Mesendoderm (in vitro differentiated cells): ENCODE data around the gene BCO1.

ENCODE experiments used
- DNase-seq: peaks from one replicate; pipeline ENCODE4 v3.0.0; 2013
- H2AK5ac ChIP-seq: 2 replicates; pipeline ENCODE4 v1.6.1; 2013; ENCODE audit warnings: low read length, inconsistent platforms
- H2BK120ac ChIP-seq: 2 replicates; pipeline ENCODE4 v1.6.1; 2013; ENCODE audit warnings: low read depth, mild to moderate bottlenecking, low read length, moderate library complexity, mixed read lengths
- H2BK15ac ChIP-seq: replicated peaks from 2 replicates; pipeline ENCODE4 v1.6.1; 2013; ENCODE audit warnings: low read depth, mild to moderate bottlenecking, moderate library complexity
- H2BK5ac ChIP-seq: 2 replicates; pipeline ENCODE4 v1.6.1; 2013; ENCODE audit warnings: low read length, inconsistent platforms
- H3K18ac ChIP-seq: 2 replicates; pipeline ENCODE4 v1.6.1; 2013; ENCODE audit warnings: mild to moderate bottlenecking, low read length, mixed read lengths
- H3K23ac ChIP-seq: one replicate; pipeline ENCODE4 v1.6.1; 2013; ENCODE audit warnings: low read length
- H3K27ac ChIP-seq: 2 replicates; pipeline ENCODE4 v1.5.1; 2013; ENCODE audit warnings: low read depth, mild to moderate bottlenecking, inconsistent platforms, low read length, moderate library complexity
- H3K27me3 ChIP-seq: 2 replicates; pipeline ENCODE4 v1.6.1; 2013; ENCODE audit warnings: low read length, control low read depth, mild to moderate bottlenecking, inconsistent platforms; ENCODE audit not compliant: insufficient read depth, poor library complexity
- H3K36me3 ChIP-seq: 2 replicates; pipeline ENCODE4 v1.6.1; 2013; ENCODE audit warnings: low read length, inconsistent platforms; ENCODE audit not compliant: control insufficient read depth, insufficient read depth
- H3K4ac ChIP-seq: one replicate; pipeline ENCODE4 v1.6.1; 2013; ENCODE audit warnings: low read depth, mild to moderate bottlenecking, low read length, moderate library complexity
- H3K4me1 ChIP-seq: 2 replicates; pipeline ENCODE4 v1.6.1; 2013; ENCODE audit warnings: low read depth, low read length, inconsistent platforms; ENCODE audit not compliant: control insufficient read depth
- H3K4me2 ChIP-seq: 2 replicates; pipeline ENCODE4 v1.6.1; 2013; ENCODE audit warnings: low read length
- H3K4me3 ChIP-seq: 2 replicates; pipeline ENCODE4 v1.5.1; 2013; ENCODE audit warnings: mild to moderate bottlenecking, low read length
- H3K56ac ChIP-seq: one replicate; pipeline ENCODE4 v1.6.1; 2013; ENCODE audit warnings: low read length
- H3K79me1 ChIP-seq: 2 replicates; pipeline ENCODE4 v1.6.1; 2013; ENCODE audit warnings: low read length, inconsistent platforms
- H3K79me2 ChIP-seq: 2 replicates; pipeline ENCODE4 v1.6.1; 2013; ENCODE audit warnings: mild to moderate bottlenecking, low read length; ENCODE audit not compliant: control insufficient read depth, insufficient read depth
- H3K9ac ChIP-seq: 2 replicates; pipeline ENCODE4 v1.6.1; 2013; ENCODE audit warnings: low read length, inconsistent platforms
- H4K5ac ChIP-seq: one replicate; pipeline ENCODE4 v1.6.1; 2013; ENCODE audit warnings: low read length
- H4K8ac ChIP-seq: one replicate; pipeline ENCODE4 v1.6.1; 2013; ENCODE audit warnings: low read depth, mild to moderate bottlenecking, control low read depth, low read length, moderate library complexity
- WGBS: extraction: QIAGEN DNeasy Blood & Tissue Kit; methylation state at CpG from one replicate; pipeline ENCODE4 v1.1.7; 2013; ENCODE audit warnings: low lambda C conversion rate, missing lambda C conversion rate; ENCODE audit not compliant: insufficient coverage; ENCODE audit errors: extremely low coverage; 5-methylcytosine and 5-hydroxymethylcytosine counted together

BCO1 gene

DNA sequence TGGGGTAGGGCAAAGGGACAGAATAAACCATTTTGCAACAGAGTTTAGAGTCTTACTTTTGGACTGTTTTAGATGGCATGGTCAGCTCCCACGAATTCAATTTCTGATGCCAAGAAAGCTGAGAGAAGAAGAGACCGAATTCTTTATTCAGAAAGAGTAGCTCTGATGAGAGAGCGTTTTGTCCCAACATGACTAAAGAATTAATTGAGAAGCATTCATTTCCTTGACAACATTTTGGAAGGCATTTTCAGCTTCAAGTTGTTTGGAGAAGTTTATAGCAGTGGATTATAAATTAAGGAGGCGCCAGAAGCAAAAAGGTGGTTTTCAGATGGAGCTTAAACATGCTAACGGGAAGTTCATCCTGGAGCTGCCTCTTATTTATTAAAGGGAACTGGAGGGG is 88.5 kb downstream of the BCO1 start:
- Histone ChIP-seq H3K23ac (no peak overlapping the region), H4K8ac (no peak overlapping the region), H3K9ac (no peak overlapping the region), H3K56ac (no peak overlapping the region), H3K27ac (no peak overlapping the region), H2BK5ac (no peak overlapping the region), H3K27me3 (no peaks in the 10 kb centered on the region), H2BK15ac (no peak overlapping the region), H2BK120ac (no peak overlapping the region), H3K4me3 (no peak overlapping the region), H3K18ac (no peak overlapping the region), H4K5ac (no peak overlapping the region), H3K36me3 (no peaks in the 10 kb centered on the region), H2AK5ac (no peak overlapping the region), H3K4ac (no peak overlapping the region), H3K4me1 (peaks cover 2% of the 10 kb centered on the region), H3K4me2 (no peak overlapping the region), H3K79me1 (peaks cover 21% of the 10 kb centered on the region), H3K79me2 (peaks cover 29% of the 10 kb centered on the region)
- WGBS = no CpG with 5 or more reads among the region's 5 CpGs
- DNase-seq = no peak

DNA sequence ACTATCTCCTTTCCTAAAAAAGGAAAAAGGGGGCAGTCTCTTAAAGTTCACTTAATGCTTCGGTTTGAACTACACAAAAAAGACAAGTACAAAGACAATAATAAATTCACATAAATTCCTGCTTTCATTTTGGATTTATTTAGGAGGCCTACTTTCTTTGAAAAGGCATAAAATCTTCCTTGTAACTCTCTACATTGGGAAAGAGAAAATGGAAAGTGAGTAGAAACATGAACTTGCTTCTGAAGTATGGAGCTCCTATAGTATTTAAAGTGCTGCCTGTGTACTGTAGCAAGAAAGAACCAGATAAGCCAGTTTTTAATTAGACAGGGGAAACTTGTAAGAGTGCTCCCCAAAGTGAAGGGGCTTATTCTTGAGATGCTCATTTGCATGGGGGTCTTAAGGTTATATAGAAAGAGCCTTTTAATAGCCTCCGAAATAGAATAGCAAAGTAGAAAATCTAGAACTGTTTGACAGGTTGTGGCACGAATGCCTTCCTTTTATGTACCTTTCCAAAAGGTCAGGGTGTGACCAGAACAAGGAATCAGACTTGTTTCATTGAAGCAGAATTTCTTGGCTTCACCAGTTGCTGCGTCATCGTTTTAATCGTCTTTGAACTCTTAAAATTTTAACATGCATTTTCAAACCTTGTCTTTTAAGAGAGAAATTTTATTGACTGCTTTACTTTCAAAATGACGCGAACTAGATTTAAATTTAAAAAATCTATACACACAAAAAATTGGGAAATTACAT is 89.1 kb downstream of the BCO1 start:
- H3K4me2 ChIP-seq = no peak overlapping the region
- no peak overlapping the region for H3K9ac ChIP-seq
- peaks cover 24% of the 10 kb centered on the region for H3K79me1 ChIP-seq
- no peak overlapping the region for H3K27ac ChIP-seq
- H2BK15ac ChIP-seq = no peak overlapping the region
- no CpG with 5 or more reads among the region's 8 CpGs for WGBS
- no peak overlapping the region for H3K18ac ChIP-seq
- H3K4me3 ChIP-seq = no peak overlapping the region
- peaks cover 2% of the 10 kb centered on the region for H3K4me1 ChIP-seq
- H3K36me3 ChIP-seq = no peaks in the 10 kb centered on the region
- H3K27me3 ChIP-seq = no peaks in the 10 kb centered on the region
- no peak overlapping the region for H3K56ac ChIP-seq
- DNase-seq = no peak
- H4K8ac ChIP-seq = no peak overlapping the region
- no peak overlapping the region for H2BK5ac ChIP-seq
- no peak overlapping the region for H2BK120ac ChIP-seq
- peaks cover 27% of the 10 kb centered on the region for H3K79me2 ChIP-seq
- H2AK5ac ChIP-seq = no peak overlapping the region
- H4K5ac ChIP-seq = no peak overlapping the region
- no peak overlapping the region for H3K4ac ChIP-seq
- no peak overlapping the region for H3K23ac ChIP-seq

DNA sequence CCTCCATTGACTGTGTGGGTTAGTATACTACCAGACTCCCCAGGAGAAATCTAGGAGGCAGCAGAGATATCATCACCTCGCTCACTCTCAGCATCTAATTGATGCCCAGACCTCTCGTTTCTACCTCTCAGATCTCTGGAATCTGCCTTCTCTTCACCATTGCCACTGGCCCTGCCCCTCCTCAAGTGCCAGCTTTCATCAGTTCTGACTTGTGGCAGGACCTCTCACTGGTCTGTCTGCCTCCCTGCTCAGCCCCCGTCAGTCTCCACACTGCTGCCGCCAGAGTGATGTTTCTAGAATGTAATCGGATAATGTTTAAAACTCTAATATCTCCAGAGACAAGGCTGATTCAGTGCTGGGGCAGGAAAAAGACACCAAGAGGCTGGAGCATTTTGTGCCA is 91.5 kb downstream of the BCO1 start:
- Histone ChIP-seq H3K18ac (no peak overlapping the region), H3K79me2 (peaks cover 13% of the 10 kb centered on the region), H3K27ac (no peak overlapping the region), H3K23ac (no peak overlapping the region), H4K8ac (no peak overlapping the region), H3K27me3 (no peaks in the 10 kb centered on the region), H3K9ac (no peak overlapping the region), H2BK15ac (no peak overlapping the region), H3K56ac (no peak overlapping the region), H3K4me3 (no peak overlapping the region), H3K4ac (no peak overlapping the region), H3K4me1 (no peaks in the 10 kb centered on the region), H3K36me3 (no peaks in the 10 kb centered on the region), H2AK5ac (no peak overlapping the region), H4K5ac (no peak overlapping the region), H3K79me1 (peaks cover 14% of the 10 kb centered on the region), H2BK5ac (no peak overlapping the region), H2BK120ac (no peak overlapping the region), H3K4me2 (no peak overlapping the region)
- no peak for DNase-seq
- WGBS = no CpG with 5 or more reads among the region's 5 CpGs

DNA sequence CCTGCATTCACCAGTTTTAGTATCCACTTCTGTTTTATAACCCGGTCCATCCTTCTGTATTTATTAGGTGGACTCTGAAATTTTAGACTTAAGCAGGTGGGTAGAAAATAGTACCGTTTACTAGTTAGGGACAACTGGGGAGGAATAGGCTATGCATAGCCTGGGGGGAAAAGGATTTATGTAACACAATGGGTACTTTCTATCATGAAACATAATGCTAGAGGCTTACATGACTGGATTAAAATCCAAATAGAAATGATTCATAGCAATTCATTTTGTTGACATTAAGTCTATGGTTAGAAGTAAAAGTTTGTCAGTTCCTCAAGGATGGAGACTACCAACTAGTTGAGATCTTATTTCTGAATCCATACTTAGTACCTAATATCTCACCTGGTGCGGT is 94.9 kb downstream of the BCO1 start:
- no peak overlapping the region for H3K56ac ChIP-seq
- H3K4me3 ChIP-seq = no peak overlapping the region
- H4K8ac ChIP-seq = no peak overlapping the region
- H3K27me3 ChIP-seq = no peaks in the 10 kb centered on the region
- no peak overlapping the region for H3K9ac ChIP-seq
- H3K4ac ChIP-seq = no peak overlapping the region
- no peak overlapping the region for H3K27ac ChIP-seq
- peaks cover 8% of the 10 kb centered on the region for H3K79me2 ChIP-seq
- H2AK5ac ChIP-seq = no peak overlapping the region
- H2BK120ac ChIP-seq = no peak overlapping the region
- DNase-seq = no peak
- H3K4me1 ChIP-seq = no peaks in the 10 kb centered on the region
- no peak overlapping the region for H3K4me2 ChIP-seq
- H3K18ac ChIP-seq = no peak overlapping the region
- WGBS = no CpG with 5 or more reads among the region's 3 CpGs
- no peak overlapping the region for H2BK15ac ChIP-seq
- no peaks in the 10 kb centered on the region for H3K36me3 ChIP-seq
- no peak overlapping the region for H3K23ac ChIP-seq
- H2BK5ac ChIP-seq = no peak overlapping the region
- H4K5ac ChIP-seq = no peak overlapping the region
- peaks cover 13% of the 10 kb centered on the region for H3K79me1 ChIP-seq

DNA sequence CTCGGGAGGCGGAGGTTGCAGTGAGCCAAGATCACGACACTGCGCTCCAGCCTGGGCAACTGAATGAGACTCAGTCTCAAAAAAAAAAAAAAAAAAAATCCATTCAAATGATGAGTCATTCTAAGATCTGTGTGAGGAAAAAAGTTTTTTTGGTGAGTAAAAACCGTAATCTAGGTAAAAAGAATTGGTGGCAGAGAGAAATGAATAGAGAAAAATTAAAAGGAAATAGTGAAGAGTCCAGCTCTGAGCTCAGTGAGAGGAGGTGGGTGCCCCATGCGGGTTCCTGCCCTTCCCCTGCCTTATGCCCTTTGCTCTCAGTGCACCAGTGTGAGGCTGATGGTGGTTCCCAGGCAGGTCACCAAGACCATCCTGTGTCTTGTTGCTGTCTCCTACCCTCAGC is 97.2 kb downstream of the BCO1 start:
- H3K27me3 ChIP-seq = no peaks in the 10 kb centered on the region
- no peak for DNase-seq
- H3K36me3 ChIP-seq = no peaks in the 10 kb centered on the region
- no peak overlapping the region for H2BK5ac ChIP-seq
- H3K18ac ChIP-seq = no peak overlapping the region
- no peak overlapping the region for H3K4me2 ChIP-seq
- no peak overlapping the region for H3K56ac ChIP-seq
- peaks cover 9% of the 10 kb centered on the region for H3K79me1 ChIP-seq
- H2BK15ac ChIP-seq = no peak overlapping the region
- H3K27ac ChIP-seq = no peak overlapping the region
- no peak overlapping the region for H2AK5ac ChIP-seq
- no CpG with 5 or more reads among the region's 6 CpGs for WGBS
- H3K9ac ChIP-seq = no peak overlapping the region
- H3K4me3 ChIP-seq = no peak overlapping the region
- H3K4ac ChIP-seq = no peak overlapping the region
- no peak overlapping the region for H4K8ac ChIP-seq
- no peaks in the 10 kb centered on the region for H3K4me1 ChIP-seq
- H2BK120ac ChIP-seq = no peak overlapping the region
- H4K5ac ChIP-seq = no peak overlapping the region
- peaks cover 2% of the 10 kb centered on the region for H3K79me2 ChIP-seq
- H3K23ac ChIP-seq = no peak overlapping the region

DNA sequence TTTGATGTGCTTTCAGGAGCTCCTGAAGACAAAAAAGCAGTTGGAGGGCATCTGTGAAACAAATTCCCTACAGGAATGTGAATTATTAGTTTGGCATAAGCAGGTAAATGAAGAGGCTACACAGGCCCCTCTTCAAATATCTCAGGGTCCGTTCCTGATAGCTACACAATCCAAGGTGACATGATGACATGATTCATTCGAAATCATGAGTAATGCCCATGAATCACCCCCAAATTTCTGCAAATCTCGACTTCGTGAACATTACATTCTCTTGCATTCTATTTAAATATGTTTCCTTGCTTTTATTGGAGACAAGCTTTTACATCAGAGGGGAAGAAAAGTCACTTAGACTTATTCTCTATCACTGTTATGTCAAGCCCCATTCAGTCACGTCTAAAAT is 98.6 kb downstream of the BCO1 start:
- Histone ChIP-seq H2BK15ac (no peak overlapping the region), H3K18ac (no peak overlapping the region), H3K4me1 (no peaks in the 10 kb centered on the region), H3K79me2 (no peaks in the 10 kb centered on the region), H3K27me3 (no peaks in the 10 kb centered on the region), H4K5ac (no peak overlapping the region), H4K8ac (no peak overlapping the region), H2BK5ac (no peak overlapping the region), H3K4me3 (no peak overlapping the region), H3K79me1 (peaks cover 6% of the 10 kb centered on the region), H3K56ac (no peak overlapping the region), H3K27ac (no peak overlapping the region), H3K4ac (no peak overlapping the region), H3K4me2 (no peak overlapping the region), H3K23ac (no peak overlapping the region), H2AK5ac (no peak overlapping the region), H2BK120ac (no peak overlapping the region), H3K9ac (no peak overlapping the region), H3K36me3 (no peaks in the 10 kb centered on the region)
- no peak for DNase-seq
- WGBS = no CpG with 5 or more reads among the region's 5 CpGs
